ENCODE measurements around the gene RSU1.
"Not testable (repeated sequence)": the region's sequence is repeated elsewhere in the genome, so short reads cannot be mapped to it uniquely, and the experiment has no call there.

RSU1 gene

DNA sequence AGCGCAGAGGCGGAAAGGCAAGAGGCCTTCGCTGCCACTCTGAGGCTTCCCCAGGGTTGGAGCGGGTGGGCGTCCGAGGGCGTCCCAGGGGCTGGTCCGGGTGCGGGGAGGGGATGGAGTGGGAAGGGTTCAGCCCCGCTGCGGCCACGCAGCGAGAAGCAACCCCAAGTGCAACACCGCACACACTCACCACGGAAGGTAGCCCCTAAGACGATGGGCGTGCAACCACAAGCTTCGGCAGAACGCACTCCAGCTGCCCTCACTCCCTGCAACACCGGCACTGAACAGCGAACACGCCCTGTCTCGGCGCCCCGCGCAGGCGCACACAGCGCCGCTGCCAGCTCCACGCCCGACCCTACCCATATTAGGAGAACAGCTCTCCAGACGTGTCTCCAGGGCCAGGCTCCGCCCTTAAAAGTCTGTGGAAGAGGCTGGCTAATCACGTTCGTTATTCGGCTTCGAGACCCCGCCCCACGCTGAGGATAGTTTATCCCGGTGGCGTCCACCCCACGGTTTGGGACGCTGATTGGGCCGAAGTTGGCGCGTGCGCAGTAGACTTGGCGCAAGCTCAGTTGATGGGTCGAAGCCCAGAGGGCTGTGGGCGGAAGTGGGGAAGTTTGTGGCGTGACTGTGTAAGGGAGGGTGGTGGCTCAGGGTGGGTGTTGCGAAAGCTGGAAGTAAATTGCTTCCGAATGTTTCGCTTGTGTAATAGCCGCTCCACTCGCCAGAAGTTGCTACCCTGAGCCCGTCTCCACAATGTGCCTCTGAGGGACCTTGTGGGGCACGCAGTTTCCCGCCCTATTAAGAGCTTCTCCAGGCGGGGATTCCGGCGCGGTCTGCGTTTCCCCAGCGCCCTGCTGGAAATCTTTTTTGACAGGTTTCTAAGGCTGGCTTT is at the start of gene RSU1:
TSS of gene RSU1 (minus strand) at position 300 of the 895 bp plus-strand sequence. CDS start 343 bp downstream, outside the sequence.
- DNase-seq (ENCODE audit: low spot score) = peak; percentile 100

DNA sequence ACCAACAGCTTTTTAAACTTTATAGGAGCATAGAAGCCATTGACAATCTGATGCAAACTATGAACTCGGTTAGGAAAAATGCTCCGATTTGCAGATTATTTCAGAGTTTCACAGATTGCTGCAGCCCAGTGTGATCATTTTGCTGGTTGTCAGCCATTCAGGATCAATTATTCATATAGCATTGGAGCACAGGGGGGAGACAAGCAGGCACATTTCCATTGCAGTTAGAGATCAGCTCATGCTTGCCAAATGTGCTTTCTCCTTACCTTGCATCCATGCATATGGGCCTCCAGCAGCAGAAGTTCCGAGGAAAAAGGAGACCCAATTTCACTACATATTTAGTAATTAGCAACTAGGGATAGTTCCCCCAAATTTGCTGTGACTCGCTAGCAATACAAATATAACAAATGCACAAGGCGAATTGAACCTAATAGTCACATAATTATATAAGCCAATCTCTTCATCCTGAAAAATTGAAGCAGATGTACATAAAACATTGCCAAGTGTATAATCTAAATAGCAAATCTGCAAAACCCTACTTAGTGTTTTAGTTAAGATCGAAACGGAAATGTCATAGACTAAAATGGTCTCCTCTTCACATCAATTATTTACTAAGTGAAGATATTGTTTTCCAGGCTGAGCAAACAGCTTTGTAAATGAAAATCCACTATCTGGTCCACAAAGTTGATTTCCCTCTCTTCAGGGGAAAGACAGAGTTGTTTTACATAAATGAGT is 49.5 kb upstream of the RSU1 start:
- no peak for DNase-seq (ENCODE audit: low spot score)

DNA sequence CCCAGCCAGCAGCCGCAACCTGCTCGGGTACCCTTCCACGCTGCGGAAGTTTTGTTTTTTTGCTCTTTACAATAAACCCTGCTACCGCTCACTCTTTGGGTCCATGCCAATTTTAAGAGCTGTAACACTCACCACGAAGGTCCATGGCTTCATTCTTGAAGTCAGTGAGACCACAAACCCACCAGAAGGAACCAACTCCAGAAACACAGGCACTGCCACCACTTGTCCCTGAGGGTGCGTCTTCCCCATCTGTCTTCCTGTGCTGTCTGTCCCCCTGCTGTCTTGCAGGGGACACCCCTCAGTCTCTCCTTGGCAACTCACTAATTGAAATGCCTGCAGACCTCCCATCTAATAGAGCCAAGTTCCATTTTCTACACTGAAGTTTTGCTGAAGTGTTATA is 48.5 kb upstream of the RSU1 start:
- no peak for DNase-seq (ENCODE audit: low spot score)

DNA sequence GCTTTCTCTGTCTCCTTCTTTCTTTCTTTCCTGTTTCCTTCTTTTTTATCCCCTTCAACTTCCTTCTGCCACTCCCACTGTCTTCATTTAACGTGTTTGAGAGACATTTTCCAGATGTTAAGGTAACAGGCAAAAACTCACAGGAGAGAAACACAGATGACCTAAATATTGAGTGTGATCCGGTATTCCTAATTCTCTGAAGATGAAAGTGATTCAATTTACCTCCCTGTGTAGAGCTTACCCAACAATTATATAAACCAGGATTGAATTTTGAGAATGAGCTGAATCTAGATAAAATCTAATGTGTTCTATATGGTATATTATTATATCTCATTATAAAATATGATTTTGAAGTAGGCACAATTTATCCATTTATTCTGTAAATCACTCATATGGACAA is 46.5 kb upstream of the RSU1 start:
- no peak for DNase-seq (ENCODE audit: low spot score)

DNA sequence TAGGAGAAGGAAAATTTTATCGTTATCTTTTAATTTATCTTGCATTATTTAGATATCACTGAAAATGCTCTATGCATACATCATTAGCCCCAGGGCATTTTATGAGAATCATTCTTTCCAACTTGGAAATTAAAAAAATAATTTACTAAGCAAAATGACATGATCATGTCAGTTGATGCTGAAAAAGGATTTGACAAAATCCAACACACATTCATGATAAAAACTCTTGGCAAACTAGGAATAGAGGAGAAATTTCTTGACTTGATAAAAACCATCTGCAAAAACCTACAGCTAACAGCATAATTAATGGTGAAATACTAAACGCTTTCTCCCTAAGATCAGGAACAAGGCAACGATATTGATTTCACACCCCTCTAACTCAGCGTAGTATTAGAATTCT is 40.2 kb upstream of the RSU1 start:
- no peak for DNase-seq (ENCODE audit: low spot score)

DNA sequence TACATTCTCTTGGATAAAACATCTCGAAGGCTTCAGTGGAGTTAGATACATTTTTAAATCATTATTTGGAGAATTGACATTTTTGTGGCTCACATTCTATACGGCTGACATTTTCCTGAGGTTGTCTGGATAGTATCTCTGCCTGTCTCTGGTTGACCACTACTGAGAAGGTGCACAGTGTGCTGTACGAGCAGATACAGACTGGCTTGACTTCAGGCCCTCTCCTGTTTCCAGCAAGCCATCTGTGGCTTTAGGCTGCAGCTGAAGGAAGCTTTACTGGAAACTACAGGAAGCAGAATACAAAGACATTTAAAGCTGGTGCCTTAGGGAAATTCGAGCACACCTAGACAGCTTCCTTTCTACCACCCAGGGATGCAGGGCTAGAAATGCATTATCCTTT is 39.3 kb upstream of the RSU1 start:
- DNase-seq (ENCODE audit: low spot score) = peak; percentile 12

DNA sequence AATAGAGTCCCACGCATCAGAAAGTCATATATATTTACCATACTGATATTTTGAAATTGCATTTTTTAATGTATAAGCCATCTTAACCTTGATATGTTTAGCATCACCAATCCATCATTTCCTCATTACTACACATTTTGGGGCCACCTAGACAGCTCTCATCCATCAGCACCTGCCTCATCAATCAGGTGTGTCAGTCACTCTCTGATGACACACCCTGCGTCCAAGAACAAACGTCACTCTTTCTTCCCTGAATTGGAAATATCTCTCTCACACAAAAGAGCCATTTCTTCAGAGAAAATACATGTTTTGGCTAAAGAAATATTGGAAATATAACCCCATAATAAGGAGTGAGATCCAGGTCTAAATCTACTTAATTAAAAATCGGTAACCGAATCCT is 38.9 kb upstream of the RSU1 start:
- DNase-seq (ENCODE audit: low spot score) = no peak

DNA sequence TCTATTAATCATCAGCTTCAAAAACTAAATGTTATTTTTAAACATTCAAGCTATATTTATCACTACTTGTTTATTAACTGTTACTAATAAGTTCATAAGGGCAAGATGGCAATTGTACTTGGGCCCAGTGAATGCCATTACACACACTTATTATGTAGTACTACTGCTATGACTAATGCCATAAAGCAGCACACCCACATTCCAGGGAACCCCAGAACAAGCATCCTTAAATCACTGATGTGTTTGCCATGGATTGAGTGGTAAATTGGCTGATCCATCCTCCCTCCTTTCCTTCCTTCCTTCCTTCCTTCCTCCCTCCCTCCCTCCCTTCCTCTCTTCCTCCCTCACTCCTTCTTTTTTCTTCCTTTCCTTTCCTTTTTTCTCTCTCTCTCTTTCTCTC is 37.4 kb upstream of the RSU1 start:
- DNase-seq (ENCODE audit: low spot score) = no peak

DNA sequence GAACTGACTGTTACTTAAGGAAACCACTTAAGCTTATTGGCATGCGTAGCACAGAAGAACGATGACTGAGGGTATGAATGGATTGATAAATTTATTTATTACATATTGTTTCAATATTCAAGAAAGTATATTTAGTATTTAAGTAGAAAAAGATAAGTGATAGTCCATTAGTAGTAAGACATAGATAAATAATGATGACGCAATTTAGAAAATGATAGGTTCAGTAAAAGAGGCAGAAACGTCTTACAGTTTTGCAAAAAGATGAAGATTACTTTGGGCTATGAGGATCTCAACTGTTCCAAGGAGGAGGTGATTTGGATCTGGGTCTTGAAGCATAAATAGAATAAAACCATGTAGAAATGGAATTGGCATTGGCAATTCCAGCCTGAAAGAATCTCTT is 36.6 kb upstream of the RSU1 start:
- no peak for DNase-seq (ENCODE audit: low spot score)

DNA sequence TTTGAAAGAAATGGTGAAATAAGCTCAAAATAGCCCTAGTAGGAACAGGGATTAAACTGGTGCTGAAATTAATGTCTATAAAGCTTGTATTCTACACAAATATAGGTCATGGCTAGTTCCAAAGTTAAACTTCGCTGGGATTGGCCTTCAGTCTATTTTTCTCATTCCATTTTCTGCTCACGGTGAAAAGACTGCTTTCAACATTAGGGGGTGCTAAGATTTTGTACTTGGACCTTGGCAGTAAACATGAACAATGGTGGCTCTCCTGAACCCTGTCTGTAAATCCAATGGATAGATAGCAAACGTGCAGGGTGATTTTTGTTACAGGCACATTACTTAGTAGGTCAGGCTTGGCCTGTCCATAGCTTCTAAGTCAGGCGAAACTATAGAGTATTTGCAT is 36.0 kb upstream of the RSU1 start:
- peak; percentile 13 for DNase-seq (ENCODE audit: low spot score)

DNA sequence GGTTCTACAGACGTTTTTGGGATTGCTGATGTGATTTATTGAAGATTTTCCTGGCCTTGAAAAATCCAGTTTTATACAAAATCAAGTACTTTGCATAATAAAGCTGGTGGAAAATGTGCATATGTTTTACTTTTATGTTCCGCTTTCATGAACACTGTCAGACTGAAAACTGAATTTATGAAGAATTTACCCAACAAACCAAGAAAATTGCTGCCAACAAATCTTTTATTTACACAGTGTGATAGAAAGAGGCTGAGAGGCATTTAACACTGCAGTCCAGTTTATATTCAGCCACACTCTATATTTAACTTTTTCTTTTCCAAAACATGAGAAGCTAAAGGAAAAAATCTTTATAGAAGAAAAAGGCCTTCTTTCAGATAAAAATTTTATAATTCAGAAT is 35.4 kb upstream of the RSU1 start:
- DNase-seq (ENCODE audit: low spot score) = no peak

DNA sequence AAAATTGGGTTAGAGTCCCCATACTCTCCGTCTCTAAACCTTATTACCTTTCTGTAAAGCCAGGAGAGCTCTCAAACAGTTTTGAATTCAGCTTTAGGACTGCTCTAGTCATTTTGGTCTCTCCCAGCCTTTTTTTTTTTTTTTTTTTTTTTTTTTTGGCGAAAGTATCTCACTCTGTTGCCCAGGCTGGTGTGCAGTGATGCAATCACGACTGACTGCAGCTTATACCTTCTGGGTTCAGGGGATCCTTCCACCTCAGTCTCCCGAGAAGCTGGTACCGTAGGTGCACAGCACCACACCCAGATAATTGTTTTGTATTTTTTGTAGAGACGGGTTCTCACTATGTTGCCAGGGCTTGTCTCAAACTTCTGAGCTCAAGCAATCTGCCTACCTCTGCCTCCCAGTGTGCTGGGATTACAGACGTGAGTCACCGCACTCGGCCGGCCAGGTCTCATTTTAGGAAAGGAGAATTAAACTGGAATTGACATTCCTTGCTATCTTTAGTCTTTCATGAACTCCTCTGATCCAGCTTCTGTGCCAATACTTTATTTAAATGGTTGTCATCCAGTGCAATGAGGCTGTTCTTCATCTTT is 31.4 kb upstream of the RSU1 start:
- DNase-seq (ENCODE audit: low spot score) = no peak

DNA sequence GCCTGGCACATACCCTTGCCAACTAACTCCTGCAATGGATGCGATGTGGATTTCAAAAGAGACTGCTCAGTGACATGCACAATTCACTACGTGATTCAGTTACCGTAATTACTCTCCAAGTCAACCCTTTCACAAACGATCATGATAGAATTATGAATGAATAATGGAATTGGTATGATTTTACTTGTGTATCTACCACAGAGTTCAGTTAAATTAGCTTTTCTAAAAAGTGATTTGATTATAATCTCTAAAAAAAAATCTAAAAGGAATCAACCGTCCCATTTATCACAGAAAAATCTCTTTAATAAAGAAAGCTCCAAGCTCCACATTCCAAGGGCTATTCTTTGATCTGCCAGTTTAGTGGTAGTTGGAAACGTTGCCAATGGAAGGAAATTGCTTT is 30.4 kb upstream of the RSU1 start:
- DNase-seq (ENCODE audit: low spot score) = no peak

DNA sequence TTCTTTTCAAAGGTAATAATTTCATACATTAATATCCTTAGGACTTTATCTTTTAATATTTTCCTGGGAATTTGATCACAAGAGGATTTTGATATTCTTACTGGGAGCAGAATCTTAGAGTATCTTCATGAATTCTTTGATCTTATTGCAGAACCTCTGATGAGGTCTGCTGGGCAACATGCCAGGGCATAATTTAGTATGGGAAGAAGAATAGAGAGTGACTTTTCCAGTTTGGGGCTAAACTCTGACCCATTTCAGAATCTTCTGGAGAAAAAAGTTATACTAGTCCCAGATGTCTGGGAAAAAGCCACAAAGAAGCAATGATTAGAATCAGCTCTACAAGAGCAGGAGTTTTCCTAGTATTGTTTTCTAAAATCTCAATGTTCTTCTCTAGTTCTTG is 28.0 kb upstream of the RSU1 start:
- DNase-seq (ENCODE audit: low spot score) = no peak

DNA sequence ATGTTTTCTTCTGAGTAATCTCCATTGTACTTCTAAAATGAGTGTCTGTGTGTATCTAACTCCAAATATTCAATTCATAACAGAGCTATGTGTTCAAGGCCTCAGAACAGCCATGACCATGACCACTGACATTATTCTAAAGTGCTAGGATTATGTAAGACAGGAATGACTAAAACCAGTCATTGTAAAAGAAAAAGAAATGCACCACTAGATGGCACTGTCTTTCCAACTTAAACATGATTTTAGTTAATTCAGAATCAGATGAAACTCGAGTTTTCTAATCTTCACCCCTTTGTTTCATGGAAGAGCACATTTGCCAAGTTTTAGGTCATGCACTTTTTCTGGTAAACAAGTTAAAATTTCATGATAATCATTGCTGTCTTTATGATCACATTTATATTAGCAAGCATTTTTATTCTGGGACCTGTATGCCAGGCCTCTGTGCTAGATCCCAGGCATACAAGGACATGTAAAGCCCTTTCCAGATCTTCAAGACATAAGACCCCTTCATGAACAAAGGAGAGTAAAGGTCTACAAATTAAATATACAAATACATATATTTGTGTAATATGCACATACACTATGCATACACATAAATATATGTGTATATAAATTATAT is 26.1 kb upstream of the RSU1 start:
- DNase-seq (ENCODE audit: low spot score) = peak; percentile 80

DNA sequence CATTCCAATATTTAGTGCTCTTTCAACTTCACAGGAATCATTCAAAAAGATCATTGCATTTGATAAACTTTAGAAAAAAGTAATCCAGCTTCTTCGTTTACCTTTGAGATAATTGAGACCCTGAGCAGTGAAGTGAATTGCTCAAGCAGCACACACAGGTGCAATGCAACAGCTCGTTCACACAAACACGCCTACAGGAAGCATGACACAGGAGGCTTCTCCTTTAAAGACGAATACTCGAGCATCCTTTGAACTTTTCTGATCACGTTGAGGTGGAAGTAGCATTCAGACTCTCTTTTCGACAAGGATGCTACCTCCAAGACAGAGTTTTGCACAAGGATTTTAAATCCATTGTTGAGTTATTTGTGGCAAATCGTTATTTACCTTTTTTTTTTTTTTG is 18.0 kb upstream of the RSU1 start:
- no peak for DNase-seq (ENCODE audit: low spot score)

DNA sequence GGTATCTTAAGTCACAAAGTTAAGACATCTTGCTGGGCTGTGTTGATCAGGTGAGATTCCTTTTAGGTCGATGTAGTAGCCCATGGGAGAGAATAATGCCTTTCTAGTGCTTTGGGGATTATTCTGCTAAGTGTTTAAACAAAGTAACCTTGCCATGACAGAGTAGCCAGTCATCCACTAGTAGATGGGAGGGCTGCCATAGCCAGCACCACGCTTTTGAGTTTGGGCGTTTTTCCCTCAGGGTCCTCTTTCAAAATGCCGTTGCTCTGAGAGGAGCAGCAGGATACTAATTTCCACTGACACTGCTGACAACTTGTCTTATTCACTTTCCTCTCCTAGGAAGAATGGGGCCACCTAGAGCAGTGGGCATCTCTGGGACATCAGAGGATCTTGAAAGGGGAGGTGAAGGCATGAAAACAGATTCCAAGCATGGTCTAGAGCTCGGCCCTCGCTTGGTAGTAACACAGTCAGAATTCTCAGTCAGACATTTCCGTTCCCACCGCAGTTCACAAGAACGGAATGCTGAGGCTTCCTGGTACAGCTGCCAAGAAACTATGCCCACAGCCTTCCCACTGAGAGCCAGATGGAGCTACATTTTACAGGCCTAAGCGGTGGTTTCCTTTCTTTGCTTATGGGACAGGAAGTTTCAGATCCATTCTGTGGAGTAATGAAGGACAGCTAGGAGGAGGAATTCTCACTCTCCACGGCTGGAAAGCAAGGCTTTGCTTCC is 15.3 kb upstream of the RSU1 start:
- DNase-seq (ENCODE audit: low spot score) = peak; percentile 79

DNA sequence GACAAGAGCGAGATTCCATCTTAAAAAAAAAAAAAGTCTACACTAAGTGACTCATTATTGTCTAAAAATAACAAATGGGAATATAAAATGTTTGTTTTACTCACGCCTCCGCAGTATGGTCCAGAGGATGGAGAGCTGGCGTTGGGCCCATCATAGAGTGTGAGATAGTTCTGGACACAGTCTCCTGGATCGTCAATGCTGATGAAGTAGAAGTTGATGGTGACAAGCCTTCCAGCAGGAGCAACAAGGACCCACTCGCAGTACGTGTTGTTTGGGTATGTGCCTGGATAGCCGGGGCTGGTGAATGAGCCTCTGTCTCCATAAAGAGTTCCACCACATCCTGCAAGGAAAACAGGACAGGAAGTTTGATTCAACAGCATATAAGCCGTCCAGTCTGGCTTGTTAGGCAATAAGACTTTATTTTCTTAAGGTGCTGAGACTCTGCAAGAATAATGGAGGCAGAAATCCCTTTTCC is 11.5 kb upstream of the RSU1 start:
- DNase-seq (ENCODE audit: low spot score) = no peak

DNA sequence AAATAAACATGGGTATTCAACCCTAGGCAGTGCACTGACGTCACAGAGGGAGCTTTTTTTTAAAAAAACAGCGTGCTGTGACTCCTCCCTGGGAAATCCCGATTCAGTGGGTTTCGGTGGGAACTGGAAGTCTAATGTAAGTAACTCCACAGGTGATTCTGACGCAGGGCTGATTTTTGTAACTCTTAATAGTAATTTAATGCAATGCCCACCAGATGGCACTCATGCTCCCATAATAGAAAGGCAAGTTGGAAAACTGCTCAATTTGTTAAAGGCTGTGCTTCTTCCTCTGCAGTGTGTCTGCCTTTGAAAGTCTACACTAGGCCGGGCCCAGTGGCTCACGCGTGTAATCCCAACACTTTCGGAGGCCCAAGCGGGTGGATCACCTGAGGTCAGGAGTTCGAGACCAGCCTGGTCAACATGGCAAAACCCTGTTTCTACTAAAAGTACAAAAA is 10.9 kb upstream of the RSU1 start:
- DNase-seq (ENCODE audit: low spot score) = peak; percentile 88

DNA sequence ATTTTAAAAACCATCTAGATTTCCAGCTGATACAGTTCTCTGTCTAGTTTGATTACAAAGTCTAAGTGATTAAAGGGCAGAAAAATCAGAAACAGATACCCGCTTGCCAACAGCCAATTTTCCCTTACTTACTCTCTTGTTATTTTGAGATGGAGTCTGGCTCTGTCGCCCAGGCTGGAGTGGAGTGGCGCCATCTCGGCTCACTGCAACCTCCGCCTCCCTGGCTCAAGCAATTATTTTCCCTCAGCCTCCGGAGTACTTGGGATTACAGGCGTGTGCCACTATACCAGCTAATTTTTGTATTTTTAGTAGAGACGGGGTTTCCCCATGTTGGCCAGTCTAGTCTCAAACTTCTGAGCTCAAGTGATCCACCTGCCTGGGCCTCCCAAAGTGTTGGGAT is 10.2 kb upstream of the RSU1 start:
- not testable (repeated sequence) for DNase-seq (ENCODE audit: low spot score)

DNA sequence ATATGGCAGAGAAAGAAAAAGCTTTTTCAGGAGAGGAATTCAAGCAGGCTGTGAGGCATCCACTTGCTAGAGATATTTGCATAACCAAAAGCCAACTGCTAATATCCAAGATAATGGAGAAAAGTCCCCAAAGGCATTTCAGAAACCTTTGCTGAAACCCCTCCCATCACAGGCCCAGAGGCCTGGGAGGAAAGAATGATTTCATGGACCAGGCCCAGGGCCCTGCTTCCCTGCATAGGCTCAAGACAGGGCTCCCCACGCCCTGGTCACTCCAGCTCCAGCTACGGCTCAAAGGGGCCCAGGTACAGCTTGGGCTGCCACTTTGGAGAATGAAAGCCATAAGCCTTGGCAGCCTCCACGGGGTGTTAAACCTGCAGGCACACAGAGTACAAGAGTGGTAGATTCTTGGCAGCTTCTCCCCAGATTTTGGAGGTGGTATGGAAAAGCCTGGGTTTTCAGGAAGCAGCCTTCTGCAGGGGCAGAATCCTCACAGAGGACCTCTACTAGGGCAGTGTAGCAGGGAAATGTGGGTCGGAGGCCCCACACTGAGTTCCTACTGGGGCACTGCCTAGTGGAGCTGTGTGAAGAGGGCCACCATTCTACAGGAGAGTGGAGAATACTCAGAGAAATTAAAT is 5.6 kb upstream of the RSU1 start:
- DNase-seq (ENCODE audit: low spot score) = no peak

Data from cerebellar cortex (tissue), 1 donor.